DND-41 (cell line): ENCODE data around the gene MAU2.

Experiments used
- ATAC-seq: fragments of 200-7000 bp; cut with Tn5 transposase; 3 replicates; pipeline ENCODE4 v1.9.1; 2021; ENCODE audit warnings: low read depth; ENCODE audit not compliant: insufficient read depth
- DNase-seq: peaks from one replicate; pipeline ENCODE4 v3.0.0-alpha.2; 2020
- H2AFZ ChIP-seq: 2 replicates; pipeline ENCODE4 v1.6.0; 2012; ENCODE audit warnings: low read depth, low read length
- H3K27ac ChIP-seq: 2 replicates; pipeline ENCODE4 v1.5.1; 2012; ENCODE audit warnings: low read length, inconsistent platforms
- H3K27me3 ChIP-seq: fragments of 200-600 bp; sonication (generic); 2 replicates; pipeline ENCODE4 v1.6.0; 2012; ENCODE audit warnings: low read length, mild to moderate bottlenecking, inconsistent platforms; ENCODE audit not compliant: insufficient read depth, poor library complexity
- H3K36me3 ChIP-seq: 2 replicates; pipeline ENCODE4 v1.5.1; 2012; ENCODE audit warnings: low read length, inconsistent platforms; ENCODE audit not compliant: insufficient read depth
- H3K4me1 ChIP-seq: 2 replicates; pipeline ENCODE4 v1.5.1; 2012; ENCODE audit warnings: mild to moderate bottlenecking, low read length; ENCODE audit not compliant: insufficient read depth
- H3K4me2 ChIP-seq: 2 replicates; pipeline ENCODE4 v1.6.0; 2012; ENCODE audit warnings: mild to moderate bottlenecking, moderate library complexity, low read length, inconsistent platforms; ENCODE audit not compliant: insufficient read depth
- H3K4me3 ChIP-seq, 2 experiments: fragments of 200-600 bp in 1 of 2; shearing (Covaris generic) in 1 of 2; 2 replicates each; pipeline ENCODE4 v1.5.1; 2012 to 2016; ENCODE audit warnings: inconsistent platforms in 2 of 2, low read length in 2 of 2, mild to moderate bottlenecking in 2 of 2, low read depth in 1 of 2, moderate library complexity in 1 of 2
- H3K79me2 ChIP-seq: 2 replicates; pipeline ENCODE4 v1.6.0; 2012; ENCODE audit warnings: low read length, inconsistent platforms; ENCODE audit not compliant: insufficient read depth
- H3K9ac ChIP-seq: 2 replicates; pipeline ENCODE4 v1.6.0; 2012; ENCODE audit warnings: low read depth, mild to moderate bottlenecking, inconsistent platforms, low read length, moderate library complexity
- H3K9me3 ChIP-seq: 2 replicates; pipeline ENCODE4 v1.5.1; 2012; ENCODE audit warnings: low read length, moderate library complexity, mild to moderate bottlenecking, inconsistent platforms; ENCODE audit not compliant: insufficient read depth, severe bottlenecking
- H4K20me1 ChIP-seq: 2 replicates; pipeline ENCODE4 v1.6.0; 2012; ENCODE audit warnings: low read length; ENCODE audit not compliant: insufficient read depth
- CTCF ChIP-seq: IDR thresholded peaks from 2 replicates; pipeline ENCODE4 v1.5.1; 2012; ENCODE audit warnings: borderline replicate concordance, low read length, moderate library complexity, mild to moderate bottlenecking; ENCODE audit not compliant: poor library complexity, severe bottlenecking; ENCODE audit errors: extremely low read depth
- EZH2 ChIP-seq: IDR thresholded peaks from 3 replicates; pipeline ENCODE4 v1.6.1; 2012; ENCODE audit warnings: borderline replicate concordance, low read depth, mild to moderate bottlenecking, moderate library complexity, low read length, inconsistent platforms; ENCODE audit not compliant: severe bottlenecking

The MAU2 gene

GRCh38 chr19:19343016-19343362 is 22.4 kb downstream of the MAU2 start:
- no peak overlapping the region for H3K4me2 ChIP-seq
- H3K4me1 ChIP-seq, result no peaks in the 10 kb centered on the region
- no peaks in the 10 kb centered on the region for H3K79me2 ChIP-seq
- H3K27me3 ChIP-seq, result no peaks in the 10 kb centered on the region
- peaks cover 27% of the 10 kb centered on the region; the same call in 1 of the 2 replicates for H4K20me1 ChIP-seq
- H3K27ac ChIP-seq, result no peak overlapping the region
- ATAC-seq (no peak), DNase-seq (no peak)
- H3K4me3 ChIP-seq, result no peak overlapping the region
- no peak overlapping the region for H3K9ac ChIP-seq
- no peak for TF ChIP-seq CTCF
- H2AFZ ChIP-seq, result no peak overlapping the region
- H3K9me3 ChIP-seq, result no peaks in the 10 kb centered on the region
- H3K36me3 ChIP-seq, result peaks cover 84% of the 10 kb centered on the region

- Histone ChIP-seq H3K79me2 (no peaks in the 10 kb centered on the region), H3K4me2 (no peak overlapping the region), H3K9me3 (no peaks in the 10 kb centered on the region), H3K9ac (no peak overlapping the region), H3K36me3 (peaks cover 84% of the 10 kb centered on the region), H3K27me3 (no peaks in the 10 kb centered on the region), H3K27ac (no peak overlapping the region), H3K4me1 (no peaks in the 10 kb centered on the region), H3K4me3 (no peak overlapping the region), H4K20me1 (peaks cover 27% of the 10 kb centered on the region; the same call in 1 of the 2 replicates), H2AFZ (no peak overlapping the region)
- TF ChIP-seq EZH2 (no peak), CTCF (no peak)
- ATAC-seq, result no peak
- no peak for DNase-seq
Observed at GRCh38 chr19:19343762-19344161, 23.1 kb downstream of the MAU2 start.

- H3K9me3 ChIP-seq, result no peaks in the 10 kb centered on the region
- peaks cover 34% of the 10 kb centered on the region; the same call in 1 of the 2 replicates for H4K20me1 ChIP-seq
- H3K4me2 ChIP-seq, result no peak overlapping the region
- no peaks in the 10 kb centered on the region for H3K79me2 ChIP-seq
- ATAC-seq (no peak), DNase-seq (no peak)
- TF ChIP-seq EZH2, result no peak
- H3K4me3 ChIP-seq, result no peak overlapping the region
- H3K9ac ChIP-seq, result no peak overlapping the region
- no peak overlapping the region for H2AFZ ChIP-seq
- no peak overlapping the region for H3K27ac ChIP-seq
- H3K27me3 ChIP-seq, result no peaks in the 10 kb centered on the region
- no peaks in the 10 kb centered on the region for H3K4me1 ChIP-seq
- H3K36me3 ChIP-seq, result peaks cover 91% of the 10 kb centered on the region
Observed at GRCh38 chr19:19345232-19345631, 24.6 kb downstream of the MAU2 start.

GRCh38 chr19:19345970-19346369 is 25.3 kb downstream of the MAU2 start:
- ATAC-seq, result no peak
- Histone ChIP-seq H3K9ac (no peak overlapping the region), H4K20me1 (peaks cover 34% of the 10 kb centered on the region; the same call in 1 of the 2 replicates), H3K4me1 (no peaks in the 10 kb centered on the region), H3K27me3 (no peaks in the 10 kb centered on the region), H2AFZ (no peak overlapping the region), H3K27ac (no peak overlapping the region), H3K36me3 (peaks cover 88% of the 10 kb centered on the region), H3K4me3 (no peak overlapping the region), H3K9me3 (no peaks in the 10 kb centered on the region), H3K4me2 (no peak overlapping the region), H3K79me2 (no peaks in the 10 kb centered on the region)
- no peak for DNase-seq
- TF ChIP-seq CTCF (no peak), EZH2 (no peak)
